Activated T-cell treated with anti-CD3 and anti-CD28 coated beads for 48 hours (primary cell): ENCODE results near the gene MAP2K3.
"Not testable (repeated sequence)": the region's sequence is repeated elsewhere in the genome, so short reads cannot be mapped to it uniquely, and the experiment has no call there.

ENCODE experiments used
- DNase-seq: peaks from one replicate; pipeline ENCODE4 v3.0.0-alpha.2; 2020; ENCODE audit warnings: low read depth

MAP2K3 gene

DNA sequence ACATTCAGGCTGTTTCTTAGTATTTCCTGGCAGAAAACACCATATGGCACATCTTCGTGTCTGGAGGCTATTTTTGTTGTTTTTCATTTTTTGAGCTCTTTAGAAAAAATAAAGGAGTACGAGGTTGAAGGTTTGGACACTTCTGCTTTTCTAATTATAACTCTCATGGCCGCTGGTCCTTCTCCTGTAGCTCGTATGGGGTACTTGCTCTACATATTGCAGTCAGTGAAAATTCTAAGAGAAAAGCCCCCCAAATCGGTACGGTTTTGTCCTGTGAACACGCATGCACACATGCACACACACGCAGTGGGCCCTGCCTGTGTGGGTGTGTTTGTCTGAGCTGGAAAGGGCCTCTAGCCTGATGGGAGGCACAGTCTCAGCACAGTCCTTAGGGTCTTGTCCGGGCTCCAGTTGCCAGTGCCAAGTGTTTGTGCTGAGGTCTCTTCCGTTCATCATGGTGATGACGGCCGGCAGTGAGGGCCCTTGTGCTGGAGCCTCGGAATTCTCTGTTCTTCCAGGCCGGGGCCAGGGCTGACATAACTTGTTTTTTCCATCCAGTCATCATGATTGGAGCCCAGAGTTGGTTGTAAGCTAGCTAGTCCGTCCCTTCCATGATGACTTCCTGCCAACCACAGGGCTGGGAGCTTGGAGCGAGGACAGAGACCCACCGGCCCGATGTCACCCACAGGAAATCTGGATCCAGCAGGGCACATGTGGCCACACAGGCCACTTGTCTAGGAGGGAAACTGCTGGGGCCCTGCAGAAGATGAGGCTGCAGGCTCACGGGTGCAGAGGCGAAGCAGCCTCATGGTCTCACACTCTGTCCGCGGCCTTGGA lies 26.5 kb downstream of the MAP2K3 start:
- DNase-seq: not testable (repeated sequence)

DNA sequence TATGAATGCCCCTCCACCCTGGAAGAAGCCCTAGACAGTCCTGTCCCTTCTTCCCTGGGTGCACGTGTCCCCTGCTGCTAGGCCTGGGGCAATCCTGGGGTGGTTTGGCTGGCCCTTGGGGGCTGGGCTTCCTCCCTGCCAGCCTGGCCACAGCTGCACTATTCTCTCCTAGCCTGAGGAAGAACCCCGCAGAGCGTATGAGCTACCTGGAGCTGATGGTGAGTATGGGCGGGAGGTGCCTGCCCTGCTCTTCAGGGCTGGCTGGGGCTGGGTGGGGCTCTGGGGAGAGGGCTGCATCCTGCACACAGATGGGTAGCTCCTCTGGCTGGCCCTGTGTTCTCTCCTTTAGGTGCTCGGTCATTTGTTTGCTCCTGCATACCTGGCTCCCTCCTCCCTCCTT lies 28.8 kb downstream of the MAP2K3 start:
- DNase-seq: no peak

DNA sequence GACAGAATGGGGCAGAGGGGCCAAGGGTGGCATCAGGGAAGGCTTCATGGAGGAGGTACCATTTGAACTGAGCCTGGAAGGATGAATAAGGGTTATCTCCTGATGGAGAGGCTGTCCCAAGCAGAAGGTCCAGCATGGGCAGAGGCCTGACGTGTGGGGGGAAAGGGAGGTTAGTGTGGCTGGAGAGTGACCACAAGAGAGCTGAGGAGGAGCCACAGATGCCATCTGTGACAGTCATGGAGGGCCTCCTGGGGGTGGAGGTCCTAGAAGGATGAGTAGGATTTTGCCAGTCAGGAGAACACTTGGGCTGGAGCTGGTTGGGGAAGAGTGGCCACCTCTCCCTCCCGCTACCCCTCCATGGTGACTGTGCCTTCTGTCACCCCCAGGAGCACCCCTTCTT lies 29.2 kb downstream of the MAP2K3 start:
- not testable (repeated sequence) for DNase-seq

DNA sequence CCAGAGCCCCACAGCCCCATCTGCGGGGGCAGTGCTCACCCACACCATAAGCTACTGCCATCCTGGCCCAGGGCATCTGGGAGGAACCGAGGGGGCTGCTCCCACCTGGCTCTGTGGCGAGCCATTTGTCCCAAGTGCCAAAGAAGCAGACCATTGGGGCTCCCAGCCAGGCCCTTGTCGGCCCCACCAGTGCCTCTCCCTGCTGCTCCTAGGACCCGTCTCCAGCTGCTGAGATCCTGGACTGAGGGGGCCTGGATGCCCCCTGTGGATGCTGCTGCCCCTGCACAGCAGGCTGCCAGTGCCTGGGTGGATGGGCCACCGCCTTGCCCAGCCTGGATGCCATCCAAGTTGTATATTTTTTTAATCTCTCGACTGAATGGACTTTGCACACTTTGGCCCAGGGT lies 29.8 kb downstream of the MAP2K3 start:
- DNase-seq: not testable (repeated sequence)

DNA sequence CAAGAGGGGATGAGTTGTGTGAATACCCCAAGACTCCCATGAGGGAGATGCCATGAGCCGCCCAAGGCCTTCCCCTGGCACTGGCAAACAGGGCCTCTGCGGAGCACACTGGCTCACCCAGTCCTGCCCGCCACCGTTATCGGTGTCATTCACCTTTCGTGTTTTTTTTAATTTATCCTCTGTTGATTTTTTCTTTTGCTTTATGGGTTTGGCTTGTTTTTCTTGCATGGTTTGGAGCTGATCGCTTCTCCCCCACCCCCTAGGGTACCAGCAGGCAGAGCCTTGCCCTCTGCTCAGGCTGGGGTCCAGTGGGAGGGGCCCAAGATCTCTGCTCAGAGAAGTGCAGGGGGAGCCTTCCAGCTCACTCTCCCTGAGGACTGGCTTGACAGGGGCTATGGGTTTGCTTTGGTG lies 30.2 kb downstream of the MAP2K3 start:
- DNase-seq: not testable (repeated sequence)

DNA sequence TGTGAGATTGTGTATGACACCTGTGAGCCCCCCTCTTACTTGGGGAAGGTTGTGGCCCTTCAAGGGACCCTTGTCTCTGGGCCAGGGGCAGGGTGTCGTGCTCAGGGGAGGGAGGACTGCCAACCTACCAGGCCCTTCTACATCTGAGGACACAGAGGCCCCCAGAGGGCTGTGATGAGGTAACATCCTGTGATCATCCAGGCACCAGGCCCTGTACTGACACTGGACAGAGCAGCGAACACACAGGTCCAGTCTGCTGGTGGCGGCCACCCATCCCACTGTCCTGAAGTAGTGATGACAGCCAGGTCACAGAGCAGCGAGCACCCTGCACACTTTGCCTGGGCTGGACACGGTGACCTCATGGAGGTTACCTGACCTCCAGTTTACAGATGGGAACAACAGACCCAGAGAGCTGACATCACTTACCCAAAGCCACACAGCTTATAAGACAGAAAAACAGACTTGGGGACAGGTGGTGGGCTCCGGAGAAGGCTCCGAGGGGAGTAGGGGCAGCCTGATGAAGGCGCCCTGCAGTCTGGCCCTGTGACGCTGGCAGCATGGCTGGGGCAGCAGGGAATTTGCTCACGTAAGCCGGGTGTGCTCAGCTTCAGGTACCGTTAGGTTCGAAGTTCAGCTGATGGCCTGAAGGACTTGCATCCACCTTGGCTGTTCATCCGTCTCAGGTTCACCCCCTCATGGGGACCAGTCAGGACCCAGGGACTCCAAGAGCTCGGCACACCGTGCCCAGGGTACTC lies 30.9 kb downstream of the MAP2K3 start:
- DNase-seq: not testable (repeated sequence)

DNA sequence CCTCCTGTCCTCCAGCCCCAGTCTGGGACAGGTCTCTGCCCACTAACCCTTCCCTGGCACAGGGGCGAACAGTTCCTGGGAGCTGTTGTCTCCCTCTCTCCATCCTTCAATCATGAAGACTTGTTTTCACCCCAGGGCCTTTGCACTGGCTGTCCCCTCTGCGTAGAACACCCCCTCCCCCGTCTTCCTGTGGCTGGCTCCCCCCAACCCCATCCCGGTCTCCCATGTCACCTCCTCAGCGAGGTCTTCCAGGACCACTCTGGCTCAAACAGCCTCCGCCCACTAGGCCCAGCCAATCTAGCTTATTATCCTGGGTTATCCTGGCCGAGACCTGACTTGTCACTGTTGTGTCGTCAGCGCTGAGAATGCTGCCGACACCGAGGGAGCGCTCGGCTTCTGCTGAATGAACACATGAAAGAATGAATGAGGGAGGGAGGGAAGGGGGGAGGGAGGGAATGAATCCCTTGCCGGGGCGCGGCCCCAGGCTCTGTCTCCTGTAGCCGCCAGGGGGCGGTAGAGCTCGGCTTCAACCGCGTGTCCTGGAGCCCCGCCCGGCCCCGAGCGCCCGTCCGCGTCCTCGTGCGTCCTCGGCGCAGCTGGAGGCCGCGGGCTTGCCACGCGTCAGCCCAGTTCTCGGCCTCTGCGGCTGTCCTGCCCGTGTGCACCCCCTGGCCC lies 31.8 kb downstream of the MAP2K3 start:
- DNase-seq: not testable (repeated sequence)

DNA sequence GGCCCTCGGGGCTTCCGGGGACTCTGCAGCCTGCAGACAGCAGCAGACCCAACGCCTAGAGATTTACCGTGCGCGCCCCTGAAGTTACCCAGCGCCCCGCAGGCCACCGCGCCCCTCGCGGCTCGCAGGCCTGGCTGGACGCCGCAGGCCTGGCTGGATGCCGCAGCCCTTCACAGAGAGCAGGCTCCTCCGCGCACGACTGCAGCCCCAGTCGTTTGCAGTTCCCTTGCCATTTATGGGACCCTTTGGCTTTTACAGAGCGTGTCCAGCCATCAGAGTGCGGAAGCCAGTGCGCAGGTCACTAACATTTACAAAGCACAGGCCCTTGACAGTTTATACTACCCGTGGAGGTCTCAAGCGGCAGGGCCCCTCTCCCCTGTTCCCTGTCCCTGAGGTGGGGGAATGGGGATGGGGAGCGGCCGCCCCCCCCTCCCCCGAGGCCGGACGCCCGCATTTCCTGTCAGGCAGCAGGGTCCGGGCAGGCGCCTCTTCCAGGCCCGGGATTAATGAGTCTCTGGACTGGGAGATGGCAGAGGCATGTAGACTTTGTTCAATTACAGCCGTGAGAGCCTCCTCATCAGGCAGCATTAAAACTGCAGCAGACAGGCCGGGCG lies 32.5 kb downstream of the MAP2K3 start:
- not testable (repeated sequence) for DNase-seq

DNA sequence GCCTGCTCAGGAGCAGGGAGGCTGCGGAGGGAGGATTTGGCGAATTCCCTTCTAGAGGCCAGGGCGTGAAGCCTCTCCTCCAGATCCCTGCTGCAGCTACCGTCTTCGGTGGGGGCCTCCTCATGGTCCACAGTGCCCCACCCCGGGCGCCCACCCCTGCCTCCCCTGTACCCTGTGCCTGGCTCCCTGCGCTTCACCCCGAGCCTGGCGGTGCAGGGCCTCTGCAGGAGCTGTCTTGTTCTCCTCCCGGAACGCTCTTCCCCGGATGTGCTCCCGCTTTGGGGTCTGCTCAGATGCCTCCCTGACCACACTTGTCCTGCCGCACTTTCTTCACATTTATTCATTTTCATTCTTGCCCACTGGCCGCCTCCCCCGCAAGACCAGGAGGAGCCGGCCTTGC lies 33.3 kb downstream of the MAP2K3 start:
- not testable (repeated sequence) for DNase-seq

DNA sequence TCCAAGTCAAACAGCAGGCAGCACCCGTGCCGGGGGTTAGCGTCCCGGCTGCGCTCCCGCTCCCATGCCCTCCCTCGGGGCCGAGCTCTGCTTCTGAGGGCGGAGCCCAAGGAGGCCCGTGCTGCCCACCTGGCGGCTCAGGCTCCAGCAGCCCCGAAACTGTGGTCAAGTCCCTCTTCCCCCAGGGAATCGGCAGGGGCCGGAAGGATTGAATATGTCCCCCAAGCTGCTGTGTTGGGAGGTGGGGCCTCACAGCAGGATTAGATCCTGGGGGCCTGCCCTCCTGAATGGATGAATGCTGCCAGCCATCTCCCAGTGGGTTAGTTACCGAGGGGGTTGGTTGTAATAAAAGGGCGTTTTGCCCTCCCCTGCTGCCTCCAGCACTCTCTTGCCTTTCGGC lies 33.9 kb downstream of the MAP2K3 start:
- no peak for DNase-seq

DNA sequence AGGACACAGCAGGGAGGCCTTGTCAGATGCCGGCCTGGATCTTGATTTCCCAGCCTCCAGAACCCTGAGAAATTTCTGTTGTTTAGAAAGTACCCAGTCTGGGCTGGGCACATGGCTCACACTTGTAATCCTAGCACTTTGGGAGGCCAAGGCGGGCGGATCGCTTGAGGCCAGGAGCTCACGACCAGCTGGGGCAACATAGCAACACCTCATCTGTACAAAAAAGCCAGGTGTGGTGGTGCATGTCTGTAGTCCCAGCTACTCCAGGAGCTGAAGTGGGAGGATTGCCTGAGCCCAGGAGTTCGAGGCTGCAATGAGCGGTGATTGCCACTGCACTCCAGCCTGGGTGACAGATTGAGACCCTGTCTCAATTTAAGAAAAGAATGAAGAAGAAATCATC lies 34.3 kb downstream of the MAP2K3 start:
- not testable (repeated sequence) for DNase-seq

DNA sequence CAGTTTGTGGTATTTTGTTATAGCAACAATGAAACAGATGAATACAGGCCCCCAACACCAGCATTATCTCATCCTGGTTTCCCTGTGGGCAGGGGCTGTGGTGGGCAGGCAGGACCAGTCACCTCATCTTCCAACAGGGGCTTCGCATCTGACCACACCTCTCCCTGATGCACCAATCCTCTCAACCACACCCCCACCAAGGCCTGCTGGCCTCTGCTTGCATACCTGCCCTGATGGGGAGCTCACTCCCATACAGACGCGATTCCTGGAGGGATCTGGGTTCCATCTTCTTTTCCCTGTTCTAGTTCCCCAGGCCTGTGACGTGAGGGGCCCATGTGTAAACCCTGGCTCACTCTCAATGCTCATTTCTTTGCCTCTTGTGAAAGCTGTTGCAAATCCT lies 34.7 kb downstream of the MAP2K3 start:
- DNase-seq: not testable (repeated sequence)

DNA sequence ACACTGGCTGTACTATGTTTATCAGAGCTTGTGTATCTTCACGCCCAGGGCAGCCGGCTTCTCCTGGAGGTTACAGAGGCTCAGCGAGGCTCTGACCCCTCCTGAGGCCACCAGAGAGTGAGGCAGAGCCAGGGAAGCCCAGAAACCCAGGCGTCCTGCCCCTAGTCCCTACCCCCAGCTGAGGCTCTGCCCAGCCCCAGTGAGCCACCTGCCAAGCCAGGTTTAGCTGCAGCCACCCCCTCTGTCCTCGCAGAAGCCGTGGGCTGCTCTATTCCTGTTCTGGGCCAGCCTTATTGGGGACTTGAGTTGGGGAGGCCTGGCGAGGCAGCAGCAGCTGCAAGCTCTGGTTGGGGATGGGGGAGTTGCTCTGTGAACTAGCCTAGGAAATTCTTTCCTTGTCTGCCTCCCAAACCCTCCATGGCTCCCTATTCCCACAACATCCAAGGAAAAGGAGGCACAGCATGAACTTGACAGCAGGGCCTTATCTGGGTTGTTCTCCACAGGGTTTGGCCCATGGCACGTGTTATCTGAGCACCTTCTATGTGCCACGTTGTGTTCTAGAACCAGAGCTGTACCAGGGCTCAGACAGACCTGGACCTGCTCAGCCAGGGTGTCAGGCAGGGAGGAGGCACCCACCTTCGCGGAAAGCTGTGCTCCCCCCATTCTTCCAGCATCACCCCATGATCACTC lies 35.3 kb downstream of the MAP2K3 start:
- not testable (repeated sequence) for DNase-seq

DNA sequence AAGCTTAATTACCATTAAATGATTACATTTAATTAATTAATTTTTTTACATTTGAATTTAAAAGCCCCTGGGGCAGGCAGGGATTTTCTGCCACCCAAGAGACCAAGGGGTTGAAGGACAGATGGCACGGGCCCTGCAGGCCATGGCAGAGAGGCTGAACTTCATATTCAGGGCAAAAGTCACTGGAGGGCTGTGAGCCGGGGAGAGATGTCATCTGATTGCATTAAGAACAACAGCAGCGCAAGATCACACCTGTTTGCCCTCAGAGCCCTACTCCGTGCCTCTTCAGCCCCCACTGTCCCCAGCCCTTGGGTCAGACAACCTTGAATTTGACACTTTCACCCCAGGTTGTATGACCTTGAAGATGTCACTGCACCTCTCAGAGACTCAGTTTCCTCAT lies 35.9 kb downstream of the MAP2K3 start:
- not testable (repeated sequence) for DNase-seq

DNA sequence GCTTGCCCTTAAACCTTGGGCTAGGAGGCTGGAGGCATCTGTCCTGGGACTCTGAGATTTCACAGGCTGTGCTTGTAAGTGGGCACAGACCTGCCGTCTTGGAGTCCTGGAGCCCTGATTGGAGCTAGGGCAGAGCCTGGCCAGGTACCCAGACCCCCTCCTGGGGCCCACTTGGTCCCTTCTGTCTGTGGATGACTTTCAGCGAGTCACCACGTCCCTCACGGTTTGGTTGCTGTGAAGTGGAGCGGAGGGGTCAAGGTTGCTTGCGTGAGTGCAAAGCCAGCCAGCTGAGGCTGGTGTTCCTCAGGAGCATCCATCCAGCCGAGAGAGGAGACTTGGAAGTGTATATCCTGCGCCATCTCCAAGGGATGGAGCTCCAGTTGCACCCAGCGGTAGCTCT lies 36.5 kb downstream of the MAP2K3 start:
- not testable (repeated sequence) for DNase-seq

DNA sequence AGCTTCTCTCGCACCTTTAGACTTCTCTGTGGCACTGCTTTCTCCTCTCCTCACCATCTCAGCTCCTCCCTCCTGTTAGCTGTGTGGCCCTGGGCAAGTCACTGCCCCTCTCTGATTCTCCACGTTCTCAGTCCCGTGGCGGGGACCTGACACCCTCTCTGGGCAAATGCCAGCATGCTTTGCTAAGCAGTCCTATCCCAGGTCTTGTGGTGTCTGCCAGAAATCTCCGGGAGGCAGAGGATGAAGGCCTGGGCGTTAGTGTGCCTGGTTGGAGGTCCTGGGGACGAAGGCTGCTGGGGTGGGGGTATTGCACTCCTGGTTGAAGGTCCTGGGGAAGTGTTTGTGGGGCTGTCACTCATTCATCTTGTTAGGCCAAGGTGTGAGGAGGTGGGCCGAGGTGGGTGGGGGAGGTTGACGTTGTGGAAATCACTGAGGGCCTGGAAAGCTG lies 37.3 kb downstream of the MAP2K3 start:
- DNase-seq: not testable (repeated sequence)

DNA sequence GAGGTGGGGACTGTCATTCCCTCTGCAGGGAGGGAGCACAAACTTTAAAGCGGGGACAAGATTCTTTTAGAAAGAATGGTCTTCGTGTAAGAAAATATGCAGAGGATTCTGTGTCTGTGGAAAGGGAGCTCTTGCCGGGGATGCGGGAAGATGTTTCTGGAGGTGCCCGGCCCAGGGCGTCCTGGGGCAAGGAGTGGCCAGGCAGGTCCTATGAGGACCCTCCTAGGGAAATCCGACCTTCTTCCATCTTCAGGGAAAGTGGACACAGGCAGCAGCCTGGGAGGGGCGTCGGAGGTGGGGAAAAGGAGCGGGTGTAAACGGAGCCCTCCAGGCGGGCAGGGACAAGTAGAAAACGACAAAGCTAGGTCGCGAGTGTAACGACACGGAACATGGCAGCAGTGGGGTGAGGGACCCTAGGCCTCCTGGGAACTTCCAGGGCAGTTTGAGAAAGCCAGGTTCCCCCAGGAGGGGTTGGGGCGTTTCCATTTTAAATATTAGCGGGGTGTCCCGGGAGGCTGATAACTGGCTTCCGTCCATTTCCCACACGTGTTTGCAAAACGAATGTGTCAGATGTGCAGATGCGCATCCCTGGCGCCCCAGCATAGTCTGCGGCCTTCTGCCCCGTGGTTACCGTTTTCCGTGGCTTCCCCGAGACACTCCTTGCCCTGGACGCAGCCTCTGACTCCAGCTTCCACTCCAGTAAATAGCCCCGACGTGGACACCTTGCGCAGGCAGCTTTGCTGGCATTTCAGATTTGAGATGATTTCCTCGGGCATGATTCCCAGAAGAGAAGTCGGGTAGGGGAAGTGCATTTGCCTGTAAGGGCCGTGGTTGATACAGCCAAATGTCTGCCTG lies 39.0 kb downstream of the MAP2K3 start:
- not testable (repeated sequence) for DNase-seq

DNA sequence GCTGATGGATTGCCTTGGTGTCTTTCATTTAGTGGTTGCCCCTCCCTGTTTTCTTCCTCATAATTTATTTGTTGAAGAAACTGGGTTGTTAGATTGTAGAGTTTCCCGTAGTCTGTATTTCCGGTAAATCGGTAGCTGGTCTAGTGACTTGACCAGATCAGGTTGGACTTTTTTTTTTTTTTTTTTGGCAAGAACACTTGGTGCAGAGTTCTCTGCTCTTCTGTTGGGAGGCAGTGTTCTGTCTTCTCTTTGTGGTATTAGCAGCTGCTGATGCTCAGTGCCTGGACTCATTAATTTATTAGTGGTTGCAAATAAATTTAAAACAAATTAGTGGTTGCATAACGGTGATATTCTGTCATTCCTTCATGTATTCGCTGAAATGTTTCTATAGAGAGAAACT lies 40.2 kb downstream of the MAP2K3 start:
- not testable (repeated sequence) for DNase-seq

DNA sequence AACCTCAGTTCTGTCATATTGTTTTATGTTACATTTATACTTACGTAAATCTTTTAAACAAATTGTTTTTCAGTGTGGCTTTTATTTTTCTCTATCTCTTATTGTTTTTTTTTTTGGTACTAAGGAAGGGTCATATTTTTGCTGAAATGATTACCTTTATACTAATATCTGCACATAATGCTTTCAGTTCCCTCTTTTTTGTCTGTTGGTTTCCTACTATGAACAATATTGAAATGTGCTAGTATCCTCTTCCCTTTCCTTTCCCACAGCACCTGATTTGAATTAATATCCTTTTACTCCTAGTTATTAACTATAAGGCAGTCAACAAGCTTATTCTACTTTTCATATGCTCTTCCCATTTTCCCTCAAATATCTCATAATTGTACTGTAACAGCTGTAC lies 43.4 kb downstream of the MAP2K3 start:
- DNase-seq: not testable (repeated sequence)

DNA sequence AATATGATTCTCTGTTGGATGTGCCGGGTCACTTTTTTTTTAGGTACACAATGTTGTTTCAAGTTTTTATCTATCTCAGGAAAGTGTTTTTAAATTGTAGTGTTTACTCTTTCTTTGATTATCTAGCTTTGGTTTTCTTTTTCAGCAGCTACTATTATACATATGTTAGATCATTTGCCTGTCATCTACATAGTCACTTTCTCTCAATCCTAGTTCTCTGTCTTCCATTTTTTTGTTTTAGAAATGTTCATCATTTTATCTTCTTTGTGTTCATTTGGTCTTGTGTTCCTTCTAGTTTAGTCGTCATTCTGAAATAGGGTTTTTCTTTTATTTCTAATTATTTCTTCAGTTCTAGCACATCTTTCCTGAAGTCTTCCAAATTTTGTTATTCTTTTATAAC lies 44.3 kb downstream of the MAP2K3 start:
- DNase-seq: not testable (repeated sequence)
